ENCODE data around the gene CCDC18.

DNA sequence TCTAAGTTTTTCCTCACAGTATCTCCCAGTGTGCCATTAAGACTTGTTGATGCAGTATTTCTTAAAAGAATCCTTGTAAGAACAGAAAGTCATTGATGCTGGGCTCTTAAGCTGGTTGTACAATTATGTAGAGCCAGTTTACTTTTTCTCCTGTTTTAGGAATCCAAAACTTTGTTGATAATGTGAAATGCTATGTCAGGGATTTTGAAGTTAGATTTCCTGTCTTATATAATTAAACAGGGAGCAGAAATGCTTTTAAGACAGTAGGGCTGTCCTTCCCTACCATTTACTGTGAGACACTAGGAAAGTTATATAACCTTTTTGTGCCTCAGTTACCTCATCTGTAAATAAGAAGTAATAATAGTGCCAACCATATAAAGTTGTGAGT is 26.0 kb downstream of the CCDC18 start:
- TF ChIP-seq, protein P1, sequence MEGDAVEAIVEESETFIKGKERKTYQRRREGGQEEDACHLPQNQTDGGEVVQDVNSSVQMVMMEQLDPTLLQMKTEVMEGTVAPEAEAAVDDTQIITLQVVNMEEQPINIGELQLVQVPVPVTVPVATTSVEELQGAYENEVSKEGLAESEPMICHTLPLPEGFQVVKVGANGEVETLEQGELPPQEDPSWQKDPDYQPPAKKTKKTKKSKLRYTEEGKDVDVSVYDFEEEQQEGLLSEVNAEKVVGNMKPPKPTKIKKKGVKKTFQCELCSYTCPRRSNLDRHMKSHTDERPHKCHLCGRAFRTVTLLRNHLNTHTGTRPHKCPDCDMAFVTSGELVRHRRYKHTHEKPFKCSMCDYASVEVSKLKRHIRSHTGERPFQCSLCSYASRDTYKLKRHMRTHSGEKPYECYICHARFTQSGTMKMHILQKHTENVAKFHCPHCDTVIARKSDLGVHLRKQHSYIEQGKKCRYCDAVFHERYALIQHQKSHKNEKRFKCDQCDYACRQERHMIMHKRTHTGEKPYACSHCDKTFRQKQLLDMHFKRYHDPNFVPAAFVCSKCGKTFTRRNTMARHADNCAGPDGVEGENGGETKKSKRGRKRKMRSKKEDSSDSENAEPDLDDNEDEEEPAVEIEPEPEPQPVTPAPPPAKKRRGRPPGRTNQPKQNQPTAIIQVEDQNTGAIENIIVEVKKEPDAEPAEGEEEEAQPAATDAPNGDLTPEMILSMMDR (IDR thresholded peaks at IDR 0.05) = no peak
- no peak for TF ChIP-seq POLR2A (IDR thresholded peaks at IDR 0.05)
- no peak for TF ChIP-seq POLR2AphosphoS5 (IDR thresholded peaks at IDR 0.05)
